ENCODE results near the gene CLTB. TPM values are rescaled to one million over a fixed set of nuclear protein-coding genes. Genes with fewer than 3 reads are reported as not detected.
A peak's percentile ranks its signal among the peaks of the same experiment; 100 is the strongest.

CLTB gene
- total and polyA plus RNA-seq, 12 donors, result 118 to 299 (median 160) TPM

- H3K9me3 ChIP-seq (replicated peaks in 1 of 3), result no peaks in the 10 kb centered on the region
- H3K27ac ChIP-seq, result peak overlapping the region in 4 of 5 donors; percentile 55 to 85 (median 80)
- H3K4me1 ChIP-seq (replicated peaks in 1 of 2), result peaks cover 6 to 22% of the 10 kb centered on the region in 2 donors
- DNase-seq, result peak in 3 of 7 donors; percentile 26 to 44 (median 42)
- H3K4me3 ChIP-seq, result peak overlapping the region; percentile 78 to 92 (median 80)
- no peaks in the 10 kb centered on the region for H3K27me3 ChIP-seq
- intact Hi-C loops (cut with DNase I), result no loop called here
- 2 to 6% (median 3%) methylated on average over 12 to 27 of the region's 27 CpGs for WGBS, 4 donors
- TF ChIP-seq POLR2A (IDR thresholded peaks at IDR 0.05), result no peak
- peaks cover 0 to 26% of the 10 kb centered on the region in 2 donors for H3K36me3 ChIP-seq (replicated peaks in 1 of 2)
These were observed 55.4 kb downstream of the CLTB start for GRCh38 chr5:176360894-176361436.

- Histone ChIP-seq H3K9me3 (replicated peaks in 1 of 3) (no peaks in the 10 kb centered on the region), H3K36me3 (replicated peaks in 1 of 2) (peaks cover 0 to 34% of the 10 kb centered on the region in 2 donors)
- 63 to 70% (median 64%) methylated on average over 4 of the region's 4 CpGs for WGBS, 4 donors
These were observed 56.7 kb downstream of the CLTB start for GRCh38 chr5:176359658-176360057.

GRCh38 chr5:176356179-176356566 lies 60.2 kb downstream of the CLTB start:
- TF ChIP-seq POLR2A (IDR thresholded peaks at IDR 0.05), result no peak
- TF ChIP-seq CTCF (IDR thresholded peaks at IDR 0.05), result no peak
- no peaks in the 10 kb centered on the region for H3K9me3 ChIP-seq (replicated peaks in 1 of 3)
- DNase-seq, result no peak
- H3K27ac ChIP-seq, result no peak overlapping the region
- no peak overlapping the region for H3K4me3 ChIP-seq
- intact Hi-C loops (cut with DNase I), result no loop called here
- WGBS, 4 donors, result 87 to 96% (median 92%) methylated on average over 3 of the region's 3 CpGs
- peaks cover 11 to 30% of the 10 kb centered on the region in 2 donors for H3K4me1 ChIP-seq (replicated peaks in 1 of 2)
- peaks cover 0 to 64% of the 10 kb centered on the region in 2 donors for H3K36me3 ChIP-seq (replicated peaks in 1 of 2)
- no peaks in the 10 kb centered on the region for H3K27me3 ChIP-seq

More at GRCh38 chr5:176359658-176360057, 56.7 kb downstream of the CLTB start:
- H3K27me3 ChIP-seq, result no peaks in the 10 kb centered on the region
- H3K4me3 ChIP-seq, result no peak overlapping the region
- no peak overlapping the region for H3K27ac ChIP-seq
- intact Hi-C loops (cut with DNase I), result no loop called here
- no peak for DNase-seq
- peaks cover 6 to 22% of the 10 kb centered on the region in 2 donors for H3K4me1 ChIP-seq (replicated peaks in 1 of 2)
- TF ChIP-seq CTCF (IDR thresholded peaks at IDR 0.05), result no peak
- no peak for TF ChIP-seq POLR2A (IDR thresholded peaks at IDR 0.05)

- TF ChIP-seq CTCF (IDR thresholded peaks at IDR 0.05), result peak in 1 of 6 experiments; percentile 5
- TF ChIP-seq POLR2A (IDR thresholded peaks at IDR 0.05), result no peak
- Histone ChIP-seq H3K9me3 (replicated peaks in 1 of 3) (no peaks in the 10 kb centered on the region), H3K4me1 (replicated peaks in 1 of 2) (peaks cover 9 to 27% of the 10 kb centered on the region in 2 donors), H3K4me3 (no peak overlapping the region), H3K27ac (no peak overlapping the region), H3K36me3 (replicated peaks in 1 of 2) (peaks cover 0 to 70% of the 10 kb centered on the region in 2 donors), H3K27me3 (no peaks in the 10 kb centered on the region)
- 92 to 93% (median 93%) methylated on average over 15 to 16 of the region's 16 CpGs for WGBS, 4 donors
- intact Hi-C loops (cut with DNase I), result no loop called here
- peak in 1 of 7 donors; percentile 50 for DNase-seq
These were observed 60.8 kb downstream of the CLTB start for GRCh38 chr5:176355400-176356178.
